ENCODE data around the gene FLOT1. TPM values are rescaled to one million over a fixed set of nuclear protein-coding genes. Genes with fewer than 3 reads are reported as not detected.

The FLOT1 gene
- total and polyA plus RNA-seq, 2 of the 13 experiments (the other 11 are each of a cell fraction or from before 2014, with no cell fraction given), result 82.3 to 130 TPM

DNA sequence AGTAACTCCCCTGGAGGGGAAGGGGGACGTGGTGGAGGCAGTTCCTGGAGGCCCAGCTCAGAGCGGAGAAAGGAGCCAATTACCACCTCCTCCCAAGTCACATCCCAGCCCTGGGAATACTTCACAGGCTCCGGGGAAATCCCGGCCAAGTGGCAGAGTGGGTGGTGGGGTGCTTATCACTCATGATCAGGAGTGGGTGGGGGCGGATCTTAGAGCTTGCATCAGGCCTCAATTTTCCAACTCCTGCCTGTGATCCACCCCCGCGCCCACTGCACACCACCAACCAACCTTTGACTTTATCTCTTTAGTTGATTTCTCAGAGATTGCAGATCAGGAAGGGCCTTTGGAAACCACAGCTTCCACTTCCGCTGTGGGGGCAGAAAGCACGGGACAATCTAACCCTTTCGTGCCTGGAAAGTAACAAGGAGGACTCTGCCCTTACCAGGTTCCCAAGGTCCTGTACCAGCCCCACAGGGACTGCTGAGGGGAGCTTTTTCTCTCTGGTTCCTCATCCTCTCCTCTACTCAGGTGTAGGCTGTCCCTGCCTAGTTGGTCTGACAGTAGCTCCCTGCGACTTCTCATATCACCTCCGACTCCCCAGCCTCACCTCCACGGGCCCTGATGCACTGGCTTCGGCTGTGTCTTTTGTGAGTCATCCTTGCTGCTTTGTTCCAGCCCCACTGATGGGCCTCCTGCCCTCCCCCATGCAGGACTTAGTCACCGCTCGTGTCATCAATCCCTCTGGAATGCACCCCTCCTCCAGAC lies 26.8 kb upstream of the FLOT1 start (continued):
- TF ChIP-seq ZNF143 (CRISPR knock-in tag; IDR thresholded peaks at IDR 0.05) (0 out of 2 replicates have a peak, but pooled peaks have one; percentile 17), CHCHD3 (CRISPR knock-in tag; IDR thresholded peaks at IDR 0.05) (no peak), ATF7-NPFF (CRISPR knock-in tag; IDR thresholded peaks at IDR 0.05; ENCODE audit: low read depth) (no peak), IKZF4 (CRISPR knock-in tag; IDR thresholded peaks at IDR 0.05; ENCODE audit: borderline replicate concordance, low read depth, not compliant biosample characterization) (peak; percentile 23), FOXJ3 (CRISPR knock-in tag; IDR thresholded peaks at IDR 0.05; ENCODE audit: borderline replicate concordance) (peak; percentile 37; the same call in 1 of the 2 replicates), ZNF367 (CRISPR knock-in tag; IDR thresholded peaks at IDR 0.05; ENCODE audit: borderline replicate concordance) (no peak), FUBP1 (CRISPR knock-in tag; IDR thresholded peaks at IDR 0.05; ENCODE audit: borderline replicate concordance) (0 out of 2 replicates have a peak, but pooled peaks have one; percentile 51), ZNF510 (CRISPR knock-in tag; IDR thresholded peaks at IDR 0.05; ENCODE audit: low read depth) (no peak), MZF1 (CRISPR knock-in tag; IDR thresholded peaks at IDR 0.05; ENCODE audit: borderline replicate concordance) (peak; percentile 82; the same call in 1 of the 2 replicates), ZNF451 (CRISPR knock-in tag; IDR thresholded peaks at IDR 0.05) (no peak; the same call in 1 of the 2 replicates), TBL1XR1 (IDR thresholded peaks at IDR 0.05; ENCODE audit: borderline replicate concordance, low read length, partially characterized antibody) (peak; percentile 87), HMG20A (CRISPR knock-in tag; IDR thresholded peaks at IDR 0.05; ENCODE audit: borderline replicate concordance) (peak; percentile 81), TP53 (CRISPR knock-in tag; conservative IDR thresholded peaks at IDR 0.05) (no peak), HOMEZ (CRISPR knock-in tag; IDR thresholded peaks at IDR 0.05; ENCODE audit: low read depth) (peak; percentile 69; the same call in 1 of the 2 replicates), HIVEP1 (CRISPR knock-in tag; IDR thresholded peaks at IDR 0.05) (peak; percentile 77), ZNF598 (CRISPR knock-in tag; IDR thresholded peaks at IDR 0.05; ENCODE audit: borderline replicate concordance) (peak; percentile 74; the same call in 1 of the 2 replicates), SOX6 (IDR thresholded peaks at IDR 0.05) (no peak), SOX6 (CRISPR knock-in tag; IDR thresholded peaks at IDR 0.05) (peak; percentile 96), ADNP (CRISPR knock-in tag; IDR thresholded peaks at IDR 0.05) (peak; percentile 49; the same call in 1 of the 2 replicates), ZBTB38 (CRISPR knock-in tag; IDR thresholded peaks at IDR 0.05) (peak; percentile 93), SNAPC5 (CRISPR knock-in tag; IDR thresholded peaks at IDR 0.05; ENCODE audit: borderline replicate concordance) (0 out of 2 replicates have a peak, but pooled peaks have one; percentile 14), MTF1 (CRISPR knock-in tag; IDR thresholded peaks at IDR 0.05) (no peak), ELF3 (CRISPR knock-in tag; IDR thresholded peaks at IDR 0.05) (peak; percentile 83)
